AG10803 (cell line): ENCODE measurements around the gene SLC23A3.

Experiments
- DNase-seq: peaks from one replicate; pipeline ENCODE4 v3.0.0; 2010; ENCODE audit warnings: low read depth
- H3K4me3 ChIP-seq: 2 replicates; pipeline ENCODE4 v1.5.1; 2011; ENCODE audit warnings: mild to moderate bottlenecking, low read length, control low read depth
- CTCF ChIP-seq: conservative IDR thresholded peaks from 2 replicates; pipeline ENCODE4 v1.5.1; 2011; ENCODE audit warnings: mild to moderate bottlenecking, low read length, control low read depth, inconsistent platforms

Gene SLC23A3

GRCh38 chr2:219199470-219200211 is 29.8 kb upstream of the SLC23A3 start:
- DNase-seq, result no peak
- no peak for TF ChIP-seq CTCF

DNA sequence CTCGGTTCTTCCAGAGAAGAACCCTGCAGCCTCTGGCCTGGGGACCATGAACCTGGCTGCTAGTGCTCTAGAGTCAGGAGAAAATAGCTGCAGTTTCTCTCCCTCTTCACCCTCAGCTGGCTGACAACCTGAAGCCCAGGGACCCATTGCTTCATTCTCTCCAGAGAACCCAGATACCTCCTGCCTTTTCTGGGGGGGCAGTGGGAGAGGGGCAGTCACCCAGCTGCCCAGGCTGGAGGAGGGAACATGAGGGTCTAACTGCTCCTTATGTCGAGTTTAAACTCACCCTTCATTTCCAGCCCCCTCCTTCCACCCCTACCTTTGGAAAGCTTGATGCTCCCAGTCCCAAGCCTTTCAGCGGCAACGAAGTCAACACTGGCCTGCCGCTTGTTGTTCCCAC is 29.1 kb upstream of the SLC23A3 start:
- no peak for DNase-seq
- no peak overlapping the region for H3K4me3 ChIP-seq
- TF ChIP-seq CTCF, result no peak

More at GRCh38 chr2:219199470-219200211, 29.8 kb upstream of the SLC23A3 start:
- H3K4me3 ChIP-seq, result no peak overlapping the region

- no peak for TF ChIP-seq CTCF
- no peak for DNase-seq
- no peak overlapping the region for H3K4me3 ChIP-seq
Observed at GRCh38 chr2:219197388-219197787, 27.6 kb upstream of the SLC23A3 start.

GRCh38 chr2:219186754-219187456 is 17.1 kb upstream of the SLC23A3 start:
- DNase-seq, result no peak
- no peak overlapping the region for H3K4me3 ChIP-seq
- TF ChIP-seq CTCF, result no peak

DNA sequence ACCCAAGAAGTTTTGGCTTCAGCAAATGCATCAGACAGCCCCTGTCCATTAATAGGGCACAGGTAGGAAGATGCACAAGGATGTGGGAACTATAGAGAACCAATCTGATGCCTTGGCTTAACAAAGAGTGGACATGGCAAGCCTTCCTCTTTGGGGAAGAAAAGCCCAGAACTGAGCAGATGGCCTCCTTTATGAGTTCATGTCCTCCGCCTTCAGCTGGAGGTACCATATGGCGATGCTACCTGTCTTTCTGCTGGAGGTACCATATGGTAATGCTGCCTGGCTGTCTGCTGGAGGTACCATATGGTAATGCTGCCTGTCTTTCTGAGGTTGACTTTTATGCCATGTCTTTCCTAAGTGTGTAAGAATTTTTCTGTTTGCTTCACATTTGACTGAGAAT is 14.3 kb upstream of the SLC23A3 start:
- TF ChIP-seq CTCF, result no peak
- DNase-seq, result no peak

GRCh38 chr2:219183151-219183772 is 13.4 kb upstream of the SLC23A3 start:
- H3K4me3 ChIP-seq, result no peak overlapping the region
- no peak for TF ChIP-seq CTCF
- no peak for DNase-seq

More for the DNA sequence above, 14.3 kb upstream of the SLC23A3 start:
- H3K4me3 ChIP-seq, result no peak overlapping the region
